GM12891 (cell line): Measurements from ENCODE around the gene NDUFA6.

Experiments used
- PAX5 ChIP-seq: IDR thresholded peaks from 2 replicates; pipeline ENCODE4 v1.6.1; 2011; ENCODE audit warnings: low read length, moderate library complexity, mild to moderate bottlenecking; ENCODE audit not compliant: insufficient read depth, severe bottlenecking
- POLR2A ChIP-seq: IDR thresholded peaks from 2 replicates; pipeline ENCODE4 v1.6.1; 2011; ENCODE audit warnings: low read depth, low read length, control low read depth
- POLR2AphosphoS5 ChIP-seq: IDR thresholded peaks from 2 replicates; pipeline ENCODE4 v1.6.1; 2011; ENCODE audit warnings: low read depth, low read length, control low read depth
- POU2F2 ChIP-seq: IDR thresholded peaks from 2 replicates; pipeline ENCODE4 v1.6.1; 2011; ENCODE audit warnings: low read depth, mild to moderate bottlenecking, control low read depth, low read length, moderate library complexity
- SPI1 ChIP-seq: IDR thresholded peaks from 2 replicates; pipeline ENCODE4 v1.6.1; 2011; ENCODE audit warnings: low read depth, low read length, control low read depth
- TAF1 ChIP-seq: IDR thresholded peaks from 2 replicates; pipeline ENCODE4 v1.6.1; 2011; ENCODE audit warnings: low read depth, low read length, control low read depth

- TF ChIP-seq POLR2A (no peak), SPI1 (no peak), TAF1 (no peak), POLR2AphosphoS5 (no peak), PAX5 (no peak), POU2F2 (no peak)
Measured at GRCh38 chr22:42138122-42138770, 47.7 kb upstream of the NDUFA6 start.
